Activated T-cell treated with anti-CD3 and anti-CD28 coated beads, Interleukin-2, amount 50 U/mL, for 4 hours (primary cell): ENCODE data around the gene DSP. TPM values are rescaled to one million over a fixed set of nuclear protein-coding genes. Genes with fewer than 3 reads are reported as not detected.

ENCODE experiments used
- ATAC-seq, 2 donors: fragments of 200-7000 bp; cut with Tn5 transposase; one replicate each; pipeline ENCODE4 v1.10.0; 2021
- DNase-seq: peaks from one replicate; pipeline ENCODE4 v3.0.0-alpha.2; 2020
- H3K27me3 Mint-ChIP-seq: one replicate; pipeline ENCODE4 v1.8.0; 2021; ENCODE audit warnings: low read depth, mixed read lengths
- H3K36me3 Mint-ChIP-seq: one replicate; pipeline ENCODE4 v1.8.0; 2022; ENCODE audit warnings: mixed read lengths; ENCODE audit not compliant: insufficient read depth
- H3K4me1 Mint-ChIP-seq: one replicate; pipeline ENCODE4 v1.8.0; 2021; ENCODE audit warnings: low read depth, mixed read lengths
- H3K4me3 Mint-ChIP-seq: one replicate; pipeline ENCODE4 v1.8.0; 2021; ENCODE audit warnings: mild to moderate bottlenecking, moderate library complexity, mixed read lengths
- H3K9me3 Mint-ChIP-seq: one replicate; pipeline ENCODE4 v1.8.0; 2021; ENCODE audit warnings: mixed read lengths
- total RNA-seq, 3 donors: library from RNA; stranded (reverse); gene quantifications; one replicate each; pipeline ENCODE4 v1.2.1, GENCODE V29; 2021

Gene DSP
- total RNA-seq, 3 donors from 2014 or later, result 0.14 to 0.29 (median 0.23) TPM

DNA sequence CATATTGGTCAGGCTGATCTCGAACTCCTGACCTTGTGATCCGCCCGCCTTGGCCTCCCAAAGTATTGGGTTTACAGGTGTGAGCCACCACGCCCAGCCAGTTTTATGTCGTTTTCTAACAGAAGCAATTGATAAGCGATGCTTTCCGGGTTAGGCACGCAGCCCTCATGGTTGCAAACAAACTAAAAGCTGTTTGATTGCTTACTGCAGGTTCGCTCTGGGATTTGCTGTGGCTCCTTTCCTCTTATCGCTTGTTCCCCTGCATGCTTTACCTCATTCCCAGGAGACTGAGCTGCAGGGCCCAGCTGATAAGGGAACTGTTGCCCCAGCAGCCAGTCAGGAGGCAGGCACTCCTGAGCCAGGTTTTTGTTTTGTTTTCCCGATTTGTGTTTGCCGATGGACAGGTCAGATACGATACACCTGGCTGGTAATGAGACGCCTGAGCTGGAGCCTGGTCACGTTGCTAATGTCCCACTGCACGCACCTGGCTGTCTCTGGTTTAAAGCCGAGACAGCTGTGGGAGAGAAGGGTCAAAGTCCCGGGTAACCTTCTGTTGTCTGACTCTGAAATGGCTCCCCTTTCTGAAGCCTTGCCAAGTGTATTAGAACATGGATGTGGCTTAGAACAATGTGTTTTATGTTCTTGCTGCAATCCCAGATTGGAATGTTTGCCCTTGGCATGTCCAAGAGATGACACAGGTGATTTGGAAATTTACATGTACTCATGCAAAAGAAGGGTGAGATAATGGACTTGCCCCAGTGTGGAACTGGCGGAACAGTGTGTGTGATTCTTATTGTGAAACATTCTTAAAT, 19.9 kb downstream of the DSP start:
- Mint-ChIP-seq H3K36me3 (no peaks in the 10 kb centered on the region), H3K27me3 (peaks cover 46% of the 10 kb centered on the region), H3K4me1 (no peaks in the 10 kb centered on the region), H3K9me3 (no peaks in the 10 kb centered on the region), H3K4me3 (no peak overlapping the region)
- DNase-seq, result no peak
- ATAC-seq, result no peak

DNA sequence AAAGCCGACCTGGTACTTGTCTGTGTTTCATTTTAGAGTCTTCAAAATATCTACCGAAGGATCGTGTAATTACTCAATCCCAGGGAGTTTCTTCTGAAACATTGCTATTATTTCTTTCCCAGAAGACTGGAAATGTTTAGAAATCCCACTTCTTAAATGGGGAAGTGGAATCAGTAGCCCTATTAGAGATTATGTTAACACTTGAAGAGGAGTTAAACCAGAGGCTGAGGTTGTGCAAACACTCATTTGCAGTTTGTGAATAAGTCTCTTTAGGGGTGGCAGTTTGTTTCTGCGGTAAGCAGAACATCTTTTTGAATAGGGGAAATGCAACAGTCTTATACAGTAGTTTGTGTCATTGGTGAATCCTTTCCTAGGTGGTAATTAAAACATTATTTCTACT, 21.3 kb downstream of the DSP start:
- Mint-ChIP-seq H3K9me3 (no peaks in the 10 kb centered on the region), H3K27me3 (peaks cover 44% of the 10 kb centered on the region), H3K4me3 (no peak overlapping the region), H3K4me1 (no peaks in the 10 kb centered on the region), H3K36me3 (no peaks in the 10 kb centered on the region)
- no peak for ATAC-seq
- DNase-seq, result no peak

DNA sequence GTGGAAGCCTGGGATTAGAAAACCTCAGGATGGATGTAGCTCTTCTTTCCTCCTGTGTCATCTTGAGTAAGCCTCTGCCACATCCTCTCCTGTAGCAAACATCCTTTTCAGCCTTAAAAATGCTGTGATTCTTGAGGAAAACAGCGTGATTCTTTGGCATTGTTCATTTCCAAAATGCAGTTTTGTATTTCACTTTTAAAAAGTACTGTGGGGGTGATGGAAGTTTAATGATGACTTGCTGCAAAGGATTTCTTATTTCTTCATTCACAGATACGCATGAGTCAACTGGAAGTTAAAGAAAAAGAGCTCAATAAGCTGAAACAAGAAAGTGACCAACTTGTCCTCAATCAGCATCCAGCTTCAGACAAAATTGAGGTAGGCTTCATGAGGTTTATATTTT, 24.6 kb downstream of the DSP start:
- Mint-ChIP-seq H3K36me3 (no peaks in the 10 kb centered on the region), H3K4me3 (no peak overlapping the region), H3K9me3 (no peaks in the 10 kb centered on the region), H3K4me1 (no peaks in the 10 kb centered on the region), H3K27me3 (peaks cover 45% of the 10 kb centered on the region)
- no peak for DNase-seq
- no peak for ATAC-seq

DNA sequence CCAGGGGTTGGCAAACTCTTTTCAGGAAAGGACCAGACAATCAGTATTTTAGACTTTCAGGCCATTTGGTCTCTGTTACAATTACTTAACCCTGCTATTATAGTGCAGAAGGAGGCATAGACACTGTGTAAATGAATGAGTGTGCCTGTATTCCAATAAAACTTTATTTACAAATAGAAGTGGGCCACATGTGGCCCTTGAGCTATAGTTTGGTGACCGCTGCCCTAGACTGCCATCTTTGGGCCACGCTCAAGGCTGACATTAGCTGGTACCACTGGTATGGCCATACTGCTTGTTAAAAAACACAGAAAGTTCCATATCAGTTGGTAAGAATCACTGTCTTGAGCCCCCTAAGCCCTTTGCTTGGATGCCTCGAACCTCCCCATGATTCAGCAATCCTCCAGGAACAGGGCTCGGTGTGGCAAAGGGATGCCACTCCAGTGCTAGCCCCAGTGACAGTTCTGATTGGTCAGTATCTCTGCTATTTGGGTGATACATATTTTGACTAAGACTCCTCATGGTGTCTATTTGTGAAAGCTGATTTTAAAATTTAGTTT, 25.2 kb downstream of the DSP start:
- no peak overlapping the region for H3K4me3 Mint-ChIP-seq
- H3K4me1 Mint-ChIP-seq, result no peaks in the 10 kb centered on the region
- no peak for ATAC-seq
- H3K36me3 Mint-ChIP-seq, result no peaks in the 10 kb centered on the region
- H3K9me3 Mint-ChIP-seq, result no peaks in the 10 kb centered on the region
- peaks cover 41% of the 10 kb centered on the region for H3K27me3 Mint-ChIP-seq
- no peak for DNase-seq

DNA sequence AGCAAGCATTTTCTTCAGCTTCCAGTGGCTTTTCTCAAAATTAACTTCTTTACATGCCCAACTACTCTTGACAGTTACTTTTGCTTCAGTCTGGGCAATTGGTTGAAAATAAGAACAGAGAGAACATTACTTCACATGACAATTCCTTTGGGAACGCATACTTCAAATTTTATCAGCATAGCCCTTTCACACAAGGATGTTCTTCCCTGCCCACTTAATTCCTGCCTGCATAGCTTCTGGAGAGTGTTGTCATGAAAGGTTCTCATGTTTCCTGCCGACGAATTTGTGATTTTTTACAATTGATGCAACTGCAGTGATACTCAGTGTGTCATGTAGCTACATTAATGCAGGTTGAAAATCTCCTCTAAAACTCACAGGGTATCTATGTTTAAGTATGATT, 26.6 kb downstream of the DSP start:
- peaks cover 37% of the 10 kb centered on the region for H3K27me3 Mint-ChIP-seq
- H3K36me3 Mint-ChIP-seq, result no peaks in the 10 kb centered on the region
- H3K4me3 Mint-ChIP-seq, result no peak overlapping the region
- no peaks in the 10 kb centered on the region for H3K9me3 Mint-ChIP-seq
- no peak for DNase-seq
- no peak for ATAC-seq
- no peaks in the 10 kb centered on the region for H3K4me1 Mint-ChIP-seq

DNA sequence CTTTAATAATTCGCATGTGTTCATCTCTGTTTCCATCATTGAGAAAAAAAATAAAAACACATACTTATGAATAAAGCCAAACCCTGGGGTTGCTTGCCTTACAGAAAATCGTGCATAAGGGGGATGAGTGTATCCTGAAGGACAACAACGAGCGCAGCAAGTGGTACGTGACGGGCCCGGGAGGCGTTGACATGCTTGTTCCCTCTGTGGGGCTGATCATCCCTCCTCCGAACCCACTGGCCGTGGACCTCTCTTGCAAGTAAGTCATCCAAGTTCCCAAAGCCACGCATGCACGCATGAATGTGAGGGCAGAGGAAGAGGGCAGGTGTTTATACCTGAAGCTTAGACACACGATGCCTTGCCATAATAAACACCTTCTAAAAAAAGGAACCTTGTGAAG, 27.6 kb downstream of the DSP start:
- Mint-ChIP-seq H3K36me3 (no peaks in the 10 kb centered on the region), H3K27me3 (peaks cover 36% of the 10 kb centered on the region), H3K9me3 (no peaks in the 10 kb centered on the region), H3K4me3 (no peak overlapping the region), H3K4me1 (no peaks in the 10 kb centered on the region)
- DNase-seq (no peak), ATAC-seq (no peak)

DNA sequence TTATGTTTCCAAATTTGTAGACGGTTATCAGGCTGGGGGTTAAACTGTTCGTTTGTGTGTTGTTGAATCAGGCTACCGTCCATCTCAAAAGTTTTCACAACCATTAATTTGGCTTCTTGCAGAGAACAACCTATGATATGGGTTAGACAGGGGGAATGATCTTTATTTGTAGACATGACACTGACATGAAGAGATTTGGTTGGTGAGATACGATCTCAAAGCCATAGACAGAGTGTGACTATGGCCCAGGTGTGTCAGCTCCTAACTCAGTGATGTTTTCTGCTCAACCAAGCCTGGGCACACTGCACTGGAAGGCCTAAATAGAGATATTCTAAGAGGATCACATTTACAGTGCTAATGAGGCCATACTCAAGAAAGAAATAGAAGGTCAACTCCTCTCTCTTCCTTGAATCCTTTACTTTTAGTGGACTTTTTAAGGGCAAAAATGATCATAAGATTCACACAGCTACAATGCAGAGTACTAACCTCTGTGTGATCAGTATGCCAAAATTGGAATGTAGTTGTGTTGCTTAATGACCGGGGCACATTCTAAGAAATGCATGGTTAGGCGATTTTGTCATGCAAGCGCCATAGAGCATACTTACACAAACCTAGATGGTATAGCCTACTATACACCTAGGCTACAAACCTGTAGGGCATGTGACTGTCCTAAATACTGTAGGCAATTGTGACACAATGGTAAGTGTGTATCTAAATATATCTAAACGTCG, 30.9 kb downstream of the DSP start:
- Mint-ChIP-seq H3K9me3 (no peaks in the 10 kb centered on the region), H3K27me3 (peaks cover 29% of the 10 kb centered on the region), H3K4me1 (no peaks in the 10 kb centered on the region), H3K36me3 (no peaks in the 10 kb centered on the region), H3K4me3 (no peak overlapping the region)
- no peak for ATAC-seq
- DNase-seq, result no peak

DNA sequence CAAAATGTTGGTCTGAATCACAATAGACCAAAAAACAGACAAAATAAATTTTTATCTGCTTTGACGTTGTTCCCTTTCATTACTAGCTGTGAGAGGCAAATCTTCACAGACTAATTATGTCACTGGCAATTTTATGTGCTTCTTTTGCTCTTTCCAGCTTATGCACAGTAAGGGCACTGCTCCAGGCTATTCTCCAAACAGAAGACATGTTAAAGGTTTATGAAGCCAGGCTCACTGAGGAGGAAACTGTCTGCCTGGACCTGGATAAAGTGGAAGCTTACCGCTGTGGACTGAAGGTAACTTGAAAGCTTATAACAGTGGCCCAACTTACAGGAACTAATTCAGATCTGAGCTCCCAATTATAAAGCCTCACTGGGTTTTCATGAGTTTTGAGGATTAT, 33.0 kb downstream of the DSP start:
- Mint-ChIP-seq H3K4me1 (no peaks in the 10 kb centered on the region), H3K27me3 (peaks cover 26% of the 10 kb centered on the region), H3K4me3 (no peak overlapping the region), H3K36me3 (no peaks in the 10 kb centered on the region), H3K9me3 (no peaks in the 10 kb centered on the region)
- ATAC-seq (no peak), DNase-seq (no peak)

DNA sequence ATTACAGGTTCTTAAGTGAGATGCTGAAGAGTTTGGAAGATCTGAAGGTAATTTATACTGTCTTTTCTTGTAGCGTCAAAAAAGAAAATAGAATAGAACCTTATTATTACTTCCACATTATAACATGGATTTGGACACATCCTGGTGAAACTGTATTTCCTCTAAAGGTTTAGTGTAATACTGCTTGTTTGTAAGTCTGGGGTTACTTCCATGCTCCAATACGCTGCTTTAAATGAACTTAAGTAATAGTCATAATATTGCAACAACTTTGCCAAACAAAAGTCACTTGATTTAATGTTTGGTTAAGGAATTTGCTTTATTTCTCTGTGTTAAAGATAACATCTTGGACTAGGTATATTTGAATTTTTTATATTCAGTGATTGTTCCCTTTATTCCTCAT, 37.0 kb downstream of the DSP start:
- no peak overlapping the region for H3K4me3 Mint-ChIP-seq
- H3K27me3 Mint-ChIP-seq, result peaks cover 14% of the 10 kb centered on the region
- H3K36me3 Mint-ChIP-seq, result no peaks in the 10 kb centered on the region
- no peaks in the 10 kb centered on the region for H3K4me1 Mint-ChIP-seq
- ATAC-seq (no peak), DNase-seq (no peak)
- no peaks in the 10 kb centered on the region for H3K9me3 Mint-ChIP-seq

DNA sequence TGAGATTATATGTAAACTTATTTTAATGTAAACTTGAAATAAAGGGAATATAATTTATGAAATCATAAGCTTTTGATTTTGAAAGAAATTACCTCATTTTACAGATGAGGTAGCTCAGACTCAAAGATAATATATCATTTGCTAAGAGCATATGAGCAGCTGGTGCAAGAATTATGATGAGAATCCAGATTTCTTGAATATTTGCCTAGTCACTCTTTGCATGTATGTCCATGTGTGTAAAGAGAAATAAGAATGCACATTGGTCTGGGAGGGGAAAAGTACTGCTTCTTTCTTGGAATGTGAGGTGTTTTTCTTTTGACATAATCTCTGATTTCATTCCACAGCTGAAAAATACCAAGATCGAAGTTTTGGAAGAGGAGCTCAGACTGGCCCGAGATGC, 37.5 kb downstream of the DSP start:
- no peaks in the 10 kb centered on the region for H3K4me1 Mint-ChIP-seq
- peaks cover 14% of the 10 kb centered on the region for H3K27me3 Mint-ChIP-seq
- no peaks in the 10 kb centered on the region for H3K9me3 Mint-ChIP-seq
- no peaks in the 10 kb centered on the region for H3K36me3 Mint-ChIP-seq
- no peak overlapping the region for H3K4me3 Mint-ChIP-seq
- no peak for ATAC-seq
- DNase-seq, result no peak

DNA sequence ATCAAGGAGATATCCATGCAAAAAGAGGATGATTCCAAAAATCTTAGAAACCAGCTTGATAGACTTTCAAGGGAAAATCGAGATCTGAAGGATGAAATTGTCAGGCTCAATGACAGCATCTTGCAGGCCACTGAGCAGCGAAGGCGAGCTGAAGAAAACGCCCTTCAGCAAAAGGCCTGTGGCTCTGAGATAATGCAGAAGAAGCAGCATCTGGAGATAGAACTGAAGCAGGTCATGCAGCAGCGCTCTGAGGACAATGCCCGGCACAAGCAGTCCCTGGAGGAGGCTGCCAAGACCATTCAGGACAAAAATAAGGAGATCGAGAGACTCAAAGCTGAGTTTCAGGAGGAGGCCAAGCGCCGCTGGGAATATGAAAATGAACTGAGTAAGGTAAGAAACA, 38.4 kb downstream of the DSP start:
- DNase-seq, result no peak
- H3K27me3 Mint-ChIP-seq, result peaks cover 14% of the 10 kb centered on the region
- H3K36me3 Mint-ChIP-seq, result no peaks in the 10 kb centered on the region
- no peaks in the 10 kb centered on the region for H3K9me3 Mint-ChIP-seq
- H3K4me1 Mint-ChIP-seq, result no peaks in the 10 kb centered on the region
- ATAC-seq, result no peak
- no peak overlapping the region for H3K4me3 Mint-ChIP-seq

DNA sequence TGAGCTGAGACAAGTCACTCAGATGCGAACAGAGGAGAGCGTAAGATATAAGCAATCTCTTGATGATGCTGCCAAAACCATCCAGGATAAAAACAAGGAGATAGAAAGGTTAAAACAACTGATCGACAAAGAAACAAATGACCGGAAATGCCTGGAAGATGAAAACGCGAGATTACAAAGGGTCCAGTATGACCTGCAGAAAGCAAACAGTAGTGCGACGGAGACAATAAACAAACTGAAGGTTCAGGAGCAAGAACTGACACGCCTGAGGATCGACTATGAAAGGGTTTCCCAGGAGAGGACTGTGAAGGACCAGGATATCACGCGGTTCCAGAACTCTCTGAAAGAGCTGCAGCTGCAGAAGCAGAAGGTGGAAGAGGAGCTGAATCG, 39.1 kb downstream of the DSP start:
- Mint-ChIP-seq H3K4me3 (no peak overlapping the region), H3K4me1 (no peaks in the 10 kb centered on the region), H3K36me3 (no peaks in the 10 kb centered on the region), H3K9me3 (no peaks in the 10 kb centered on the region), H3K27me3 (peaks cover 9% of the 10 kb centered on the region)
- DNase-seq (no peak), ATAC-seq (no peak)

DNA sequence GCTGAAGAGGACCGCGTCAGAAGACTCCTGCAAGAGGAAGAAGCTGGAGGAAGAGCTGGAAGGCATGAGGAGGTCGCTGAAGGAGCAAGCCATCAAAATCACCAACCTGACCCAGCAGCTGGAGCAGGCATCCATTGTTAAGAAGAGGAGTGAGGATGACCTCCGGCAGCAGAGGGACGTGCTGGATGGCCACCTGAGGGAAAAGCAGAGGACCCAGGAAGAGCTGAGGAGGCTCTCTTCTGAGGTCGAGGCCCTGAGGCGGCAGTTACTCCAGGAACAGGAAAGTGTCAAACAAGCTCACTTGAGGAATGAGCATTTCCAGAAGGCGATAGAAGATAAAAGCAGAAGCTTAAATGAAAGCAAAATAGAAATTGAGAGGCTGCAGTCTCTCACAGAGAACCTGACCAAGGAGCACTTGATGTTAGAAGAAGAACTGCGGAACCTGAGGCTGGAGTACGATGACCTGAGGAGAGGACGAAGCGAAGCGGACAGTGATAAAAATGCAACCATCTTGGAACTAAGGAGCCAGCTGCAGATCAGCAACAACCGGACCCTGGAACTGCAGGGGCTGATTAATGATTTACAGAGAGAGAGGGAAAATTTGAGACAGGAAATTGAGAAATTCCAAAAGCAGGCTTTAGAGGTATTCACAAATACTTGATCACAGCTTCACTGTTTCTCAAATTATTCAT, 39.6 kb downstream of the DSP start:
- Mint-ChIP-seq H3K4me3 (no peak overlapping the region), H3K4me1 (no peaks in the 10 kb centered on the region), H3K9me3 (no peaks in the 10 kb centered on the region), H3K36me3 (no peaks in the 10 kb centered on the region), H3K27me3 (peaks cover 9% of the 10 kb centered on the region)
- ATAC-seq, result no peak
- no peak for DNase-seq

DNA sequence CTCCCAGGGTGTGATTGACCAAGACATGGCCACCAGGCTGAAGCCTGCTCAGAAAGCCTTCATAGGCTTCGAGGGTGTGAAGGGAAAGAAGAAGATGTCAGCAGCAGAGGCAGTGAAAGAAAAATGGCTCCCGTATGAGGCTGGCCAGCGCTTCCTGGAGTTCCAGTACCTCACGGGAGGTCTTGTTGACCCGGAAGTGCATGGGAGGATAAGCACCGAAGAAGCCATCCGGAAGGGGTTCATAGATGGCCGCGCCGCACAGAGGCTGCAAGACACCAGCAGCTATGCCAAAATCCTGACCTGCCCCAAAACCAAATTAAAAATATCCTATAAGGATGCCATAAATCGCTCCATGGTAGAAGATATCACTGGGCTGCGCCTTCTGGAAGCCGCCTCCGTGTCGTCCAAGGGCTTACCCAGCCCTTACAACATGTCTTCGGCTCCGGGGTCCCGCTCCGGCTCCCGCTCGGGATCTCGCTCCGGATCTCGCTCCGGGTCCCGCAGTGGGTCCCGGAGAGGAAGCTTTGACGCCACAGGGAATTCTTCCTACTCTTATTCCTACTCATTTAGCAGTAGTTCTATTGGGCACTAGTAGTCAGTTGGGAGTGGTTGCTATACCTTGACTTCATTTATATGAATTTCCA, 43.9 kb downstream of the DSP start:
- no peaks in the 10 kb centered on the region for H3K36me3 Mint-ChIP-seq
- H3K4me1 Mint-ChIP-seq, result peaks cover 12% of the 10 kb centered on the region
- no peaks in the 10 kb centered on the region for H3K9me3 Mint-ChIP-seq
- H3K27me3 Mint-ChIP-seq, result no peaks in the 10 kb centered on the region
- DNase-seq (no peak), ATAC-seq (no peak)
- H3K4me3 Mint-ChIP-seq, result no peak overlapping the region
